Measurements from ENCODE around the gene TCIRG1.

DNA sequence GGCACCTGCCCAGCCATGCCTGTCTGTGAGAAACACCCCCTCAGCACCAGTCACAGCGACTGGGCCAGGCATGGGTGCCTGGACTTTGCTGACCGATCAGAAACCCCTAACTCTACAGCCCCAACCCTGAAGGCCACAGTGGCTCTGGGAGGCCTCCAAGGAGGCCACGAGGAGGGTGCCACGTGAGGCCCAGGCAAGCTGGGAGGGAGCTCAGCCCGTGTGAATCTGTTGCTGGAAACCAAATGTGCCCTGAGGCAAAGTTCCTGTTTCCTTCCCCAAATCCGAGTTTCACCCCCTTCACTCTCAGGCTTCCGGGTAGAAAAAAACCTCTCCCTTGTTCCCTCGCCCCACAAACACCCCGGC is 36.3 kb upstream of the TCIRG1 start:
- TF ChIP-seq CTCF (IDR thresholded peaks at IDR 0.05) (no peak), POLR2A (IDR thresholded peaks at IDR 0.05) (no peak)

Measured in lower leg skin (tissue), 3 donors.